Body of pancreas (tissue), 4 donors: ENCODE measurements around the gene DNAAF1.

Experiments used
- CTCF ChIP-seq, 7 experiments: fragments of 450-650 bp in 4 of 7; fragments of 200-600 bp in 3 of 7; sonication (generic) in 3 of 7; IDR thresholded peaks; one replicate each; pipeline ENCODE4 v1.5.1; 2016 to 2019; ENCODE audit warnings: antibody characterized with exemption in 7 of 7
- POLR2A ChIP-seq, 3 donors: fragments of 450-650 bp; IDR thresholded peaks; one replicate each; pipeline ENCODE4 v1.6.1; 2016; ENCODE audit warnings: antibody characterized with exemption in 3 of 3, mild to moderate bottlenecking in 2 of 3

- no peak for TF ChIP-seq CTCF (IDR thresholded peaks at IDR 0.05)
- no peak for TF ChIP-seq POLR2A (IDR thresholded peaks at IDR 0.05)
These were observed 62.1 kb downstream of the DNAAF1 start for GRCh38 chr16:84207251-84207650.
